HepG2 (cell line): ENCODE results near the gene TXNRD2. TPM values are rescaled to one million over a fixed set of nuclear protein-coding genes. Genes with fewer than 3 reads are reported as not detected.

Source experiments
- BCLAF1 ChIP-seq: fragments of 450-650 bp; IDR thresholded peaks from 2 replicates; pipeline ENCODE4 v1.6.1; 2017; ENCODE audit warnings: mild to moderate bottlenecking
- CEBPZ ChIP-seq: IDR thresholded peaks from 2 replicates; pipeline ENCODE4 v1.6.1; 2012; ENCODE audit warnings: low read length, improper control_type of control experiment
- DMTF1 ChIP-seq: sonication (generic); formaldehyde crosslinking; IDR thresholded peaks from 2 replicates; pipeline ENCODE4 v1.4.0; 2020; ENCODE audit warnings: mild to moderate bottlenecking, missing genetic modification reagents
- DNMT3B ChIP-seq: conservative IDR thresholded peaks from 2 replicates; pipeline ENCODE4 v1.6.1; 2016; ENCODE audit warnings: missing biosample characterization, control low read depth
- FOXA1 ChIP-seq, 2 experiments: fragments of 450-650 bp in 1 of 2; sonication (generic) in 1 of 2; formaldehyde crosslinking in 1 of 2; IDR thresholded peaks; 2 replicates each; pipeline versions ENCODE4 v1.4.0 to v1.6.1; 2016 to 2020; ENCODE audit warnings: missing genetic modification reagents in 1 of 2
- FOXC1 ChIP-seq: sonication (generic); formaldehyde crosslinking; IDR thresholded peaks from 2 replicates; pipeline ENCODE4 v1.8.0; 2022; ENCODE audit warnings: mild to moderate bottlenecking, missing genetic modification reagents, borderline replicate concordance
- HIVEP1 ChIP-seq: sonication (generic); formaldehyde crosslinking; IDR thresholded peaks from 2 replicates; pipeline ENCODE4 v1.4.0; 2020; ENCODE audit warnings: mild to moderate bottlenecking, missing genetic modification reagents
- HOXA7 ChIP-seq: sonication (generic); formaldehyde crosslinking; IDR thresholded peaks from 2 replicates; pipeline ENCODE4 v1.8.1; 2022; ENCODE audit warnings: mild to moderate bottlenecking, missing genetic modification reagents, moderate library complexity
- ISL2 ChIP-seq: sonication (generic); formaldehyde crosslinking; IDR thresholded peaks from 2 replicates; pipeline ENCODE4 v1.5.0; 2020; ENCODE audit warnings: missing genetic modification reagents
- JARID2 ChIP-seq: sonication (generic); formaldehyde crosslinking; IDR thresholded peaks from 2 replicates; pipeline ENCODE4 v1.8.1; 2023; ENCODE audit warnings: missing genetic modification reagents, inconsistent platforms; ENCODE audit not compliant: insufficient replicate concordance
- KDM3A ChIP-seq: IDR thresholded peaks from 2 replicates; pipeline ENCODE4 v1.6.1; 2018; ENCODE audit warnings: low read depth, missing compliant biosample characterization
- MBNL3 ChIP-seq: fragments of 250-450 bp; sonication (Bioruptor Pico); conservative IDR thresholded peaks from 2 replicates; pipeline ENCODE4 v1.8.0; 2022; ENCODE audit warnings: mild to moderate bottlenecking, inconsistent platforms
- MYPOP ChIP-seq: sonication (generic); formaldehyde crosslinking; IDR thresholded peaks from 2 replicates; pipeline ENCODE4 v1.8.1; 2023; ENCODE audit warnings: mild to moderate bottlenecking, moderate library complexity, missing genetic modification reagents
- NRL ChIP-seq: sonication (generic); formaldehyde crosslinking; IDR thresholded peaks from 2 replicates; pipeline ENCODE4 v1.5.0; 2020; ENCODE audit warnings: missing genetic modification reagents, mild to moderate bottlenecking, moderate library complexity, borderline replicate concordance
- RBAK ChIP-seq: sonication (generic); formaldehyde crosslinking; IDR thresholded peaks from 2 replicates; pipeline ENCODE4 v1.5.1; 2020; ENCODE audit warnings: mild to moderate bottlenecking, missing genetic modification reagents
- SATB2 ChIP-seq: sonication (generic); formaldehyde crosslinking; IDR thresholded peaks from 2 replicates; pipeline ENCODE4 v1.5.0; 2020; ENCODE audit warnings: missing genetic modification reagents
- SP5 ChIP-seq: IDR thresholded peaks from 2 replicates; pipeline ENCODE4 v1.6.1; 2016; ENCODE audit warnings: low read depth, borderline replicate concordance
- ZNF484 ChIP-seq: sonication (generic); formaldehyde crosslinking; IDR thresholded peaks from 2 replicates; pipeline ENCODE4 v1.5.1; 2020; ENCODE audit warnings: mild to moderate bottlenecking, low read depth, missing genetic modification reagents, borderline replicate concordance
- ZNF556 ChIP-seq: sonication (generic); formaldehyde crosslinking; IDR thresholded peaks from 2 replicates; pipeline ENCODE4 v1.4.0; 2020; ENCODE audit warnings: mild to moderate bottlenecking, missing genetic modification reagents, borderline replicate concordance
- ZNF564 ChIP-seq: sonication (generic); formaldehyde crosslinking; IDR thresholded peaks from 2 replicates; pipeline ENCODE4 v1.8.1; 2023; ENCODE audit warnings: mild to moderate bottlenecking, missing genetic modification reagents
- polyA plus RNA-seq, 8 experiments: library from polyadenylated mRNA; depleted of rRNA in 3 of 8; stranded (reverse) in 7 of 8; unstranded in 1 of 8; fragments of >200 nt; fragmentation: Illumina TruSeq in 4 of 8; extraction: Trizol in 4 of 8; gene quantifications; 2 replicates each; pipeline versions ENCODE4 v1.2.1 to v1.2.3, GENCODE V29; 2011 to 2016; ENCODE audit warnings: low read depth in 4 of 8, missing spikeins in 1 of 8, mixed read lengths in 1 of 8; ENCODE audit not compliant: insufficient read depth in 1 of 8
- total RNA-seq, 5 experiments: library from RNA; depleted of rRNA; stranded (reverse); fragments of >200 nt; fragmentation: Illumina TruSeq; extraction: Trizol; gene quantifications; 2 replicates each; pipeline ENCODE4 v1.2.3, GENCODE V29; 2016; ENCODE audit warnings: low read depth in 1 of 5

Gene TXNRD2
- total and polyA plus RNA-seq, 2 of the 13 experiments (the other 11 are each of a cell fraction or from before 2014, with no cell fraction given): 17.5 to 18.6 TPM

GRCh38 chr22:19941365-19942082 is at the start of gene TXNRD2, which contains the start of gene COMT (continued):
- TF ChIP-seq BCLAF1 (no peak), ZNF564 (CRISPR knock-in tag) (peak; percentile 70; the same call in 1 of the 2 replicates), ZNF484 (CRISPR knock-in tag) (no peak), ISL2 (CRISPR knock-in tag) (no peak), DNMT3B (CRISPR knock-in tag) (no peak), MBNL3 (CRISPR knock-in tag) (no peak), FOXC1 (CRISPR knock-in tag) (no peak), CEBPZ (no peak), JARID2 (no peak), DMTF1 (CRISPR knock-in tag) (no peak), KDM3A (peak; percentile 46; the same call in 1 of the 2 replicates), HIVEP1 (CRISPR knock-in tag) (no peak), RBAK (no peak), HOXA7 (no peak), FOXA1 (IDR thresholded peaks at IDR 0.05) (no peak), FOXA1 (CRISPR knock-in tag; IDR thresholded peaks at IDR 0.05) (no peak), NRL (CRISPR knock-in tag) (no peak), ZNF556 (CRISPR knock-in tag) (0 out of 2 replicates have a peak, but pooled peaks have one; percentile 26), SATB2 (CRISPR knock-in tag) (no peak), MYPOP (peak; percentile 21; the same call in 1 of the 2 replicates), SP5 (CRISPR knock-in tag) (no peak)
